ENCODE results near the gene VCL.

VCL gene

GRCh38 chr10:73997787-73998622, at the start of gene VCL:
Gene VCL, plus strand, starts transcription at chr10:73998116. Its CDS starts 92 bp downstream, at chr10:73998208.
- peak; percentile 92 for DNase-seq (ENCODE audit: low read depth)
- H3K4me3 ChIP-seq (ENCODE audit: low read length), result peak within 1 kb of the TSS; percentile 98
- no peak for TF ChIP-seq CTCF (conservative IDR thresholded peaks at IDR 0.05; ENCODE audit: low read depth, low read length)

- no peak for TF ChIP-seq CTCF (conservative IDR thresholded peaks at IDR 0.05; ENCODE audit: low read depth, low read length)
- H3K4me3 ChIP-seq (ENCODE audit: low read length), result no peak overlapping the region
- DNase-seq (ENCODE audit: low read depth), result no peak
Measured at GRCh38 chr10:73948947-73949633, 48.8 kb upstream of the VCL start.

- TF ChIP-seq CTCF (conservative IDR thresholded peaks at IDR 0.05; ENCODE audit: low read depth, low read length), result no peak
- DNase-seq (ENCODE audit: low read depth), result no peak
Measured at GRCh38 chr10:73950155-73950948, 47.6 kb upstream of the VCL start.

GRCh38 chr10:73953665-73954064, 44.3 kb upstream of the VCL start:
- H3K4me3 ChIP-seq (ENCODE audit: low read length), result no peak overlapping the region
- DNase-seq (ENCODE audit: low read depth), result no peak
- TF ChIP-seq CTCF (conservative IDR thresholded peaks at IDR 0.05; ENCODE audit: low read depth, low read length), result no peak

More at GRCh38 chr10:73950155-73950948, 47.6 kb upstream of the VCL start:
- no peak overlapping the region for H3K4me3 ChIP-seq (ENCODE audit: low read length)

GRCh38 chr10:73954737-73955136, 43.2 kb upstream of the VCL start:
- TF ChIP-seq CTCF (conservative IDR thresholded peaks at IDR 0.05; ENCODE audit: low read depth, low read length), result no peak
- no peak for DNase-seq (ENCODE audit: low read depth)
- no peak overlapping the region for H3K4me3 ChIP-seq (ENCODE audit: low read length)

- H3K4me3 ChIP-seq (ENCODE audit: low read length), result no peak overlapping the region
- no peak for TF ChIP-seq CTCF (conservative IDR thresholded peaks at IDR 0.05; ENCODE audit: low read depth, low read length)
- DNase-seq (ENCODE audit: low read depth), result no peak
Measured at GRCh38 chr10:73955719-73956118, 42.2 kb upstream of the VCL start.

Data from retinal pigment epithelial cell (primary cell).